22Rv1 (cell line): ENCODE results near the gene VTN.

Experiments
- CTCF ChIP-seq: fragments of 450-650 bp; IDR thresholded peaks from 2 replicates; pipeline ENCODE4 v1.5.1; 2017; ENCODE audit warnings: mild to moderate bottlenecking
- ZFX ChIP-seq: fragments of 450-650 bp; IDR thresholded peaks from 2 replicates; pipeline ENCODE4 v1.6.1; 2017; ENCODE audit warnings: antibody characterized with exemption, borderline replicate concordance

GRCh38 chr17:28328325-28328724 lies 41.8 kb downstream of the VTN start:
- TF ChIP-seq CTCF (no peak), ZFX (no peak)
